ENCODE results near the gene FBN1.

GRCh38 chr15:48652510-48653076, 7.1 kb upstream of the FBN1 start:
- no peak for TF ChIP-seq CTCF (IDR thresholded peaks at IDR 0.05)
- no peak for TF ChIP-seq EZH2phosphoT487 (IDR thresholded peaks at IDR 0.05)

Measured in neural progenitor cell (in vitro differentiated cells).